Measurements from ENCODE around the gene FRMPD4.

GRCh38 chrX:12174358-12174757 is 36.1 kb downstream of the FRMPD4 start:
- TF ChIP-seq CTCF (IDR thresholded peaks at IDR 0.05; ENCODE audit: low read length) (no peak), EZH2 (optimal IDR thresholded peaks at IDR 0.05; ENCODE audit: low read depth, low read length) (no peak)
